ENCODE results near the gene RAPGEF1. TPM values are rescaled to one million over a fixed set of nuclear protein-coding genes. Genes with fewer than 3 reads are reported as not detected.

Gene RAPGEF1
- total and polyA plus RNA-seq, 2 donors (not counting 3 experiments of a cell fraction or from before 2014, with no cell fraction given), result 50.0 to 124 TPM

DNA sequence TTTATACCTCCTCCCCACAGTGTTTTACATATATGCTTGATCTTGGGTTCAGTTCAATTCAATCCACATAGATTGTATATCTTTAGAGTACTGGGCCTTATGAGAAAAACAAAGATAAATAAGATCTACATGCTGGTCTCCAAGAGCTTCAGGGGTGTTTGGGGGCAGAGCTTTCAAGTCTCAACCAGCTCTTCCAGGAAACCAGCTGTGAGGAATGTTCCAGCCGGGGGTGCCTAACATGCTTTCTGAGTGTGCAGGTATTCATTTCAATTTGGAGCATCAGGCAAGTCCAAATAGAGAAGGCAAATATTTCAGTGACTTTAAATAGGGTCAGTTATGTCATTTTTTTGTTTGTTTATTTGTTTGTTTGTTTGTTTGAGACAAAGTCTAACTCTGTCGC lies 5.7 kb upstream of the RAPGEF1 start:
- CTCF ChIA-PET, result interaction anchor here (0.9 to 10.0 kb wide), 6 partner anchors 8 to 491 kb away, joined by 3 to 89 read pairs (median 3); no protein-coding TSS in a partner anchor
- POLR2A ChIA-PET, result no interaction called here
- intact Hi-C loops (cut with micrococcal nuclease) (loop anchor here (5.0 kb wide), 1 partner anchor 393 kb away; no protein-coding TSS in a partner anchor), dilution Hi-C loops (cut with MboI; ENCODE audit: extremely low pct_ligation_motif_present, low sequenced_read_pairs) (no loop called here)
- H3K4me1 ChIP-seq (ENCODE audit: control insufficient read depth, extremely low read depth, insufficient read depth, low read length), result no peaks in the 10 kb centered on the region
- no peak overlapping the region for H3K4me3 ChIP-seq (replicated peaks in 1 of 3; ENCODE audit: insufficient read depth in 1 of 3, low read depth in 1 of 3, low read length in 3 of 3)
- H3K9ac ChIP-seq (replicated peaks; ENCODE audit: extremely low read depth, insufficient read depth, low read length), result no peak overlapping the region
- DNase-seq (ENCODE audit: low read depth, low spot score) (no peak), FAIRE-seq (no peak)
- H3K9me1 ChIP-seq (replicated peaks; ENCODE audit: control insufficient read depth, extremely low read depth, insufficient read depth, low read length), result no peaks in the 10 kb centered on the region
- no peaks in the 10 kb centered on the region for H3K9me3 ChIP-seq (replicated peaks; ENCODE audit: control insufficient read depth, insufficient read depth, low read length)
- no peaks in the 10 kb centered on the region for H4K20me1 ChIP-seq (replicated peaks; ENCODE audit: control insufficient read depth, extremely low read depth, insufficient read depth, low read length)
- TF ChIP-seq JUN (IDR thresholded peaks at IDR 0.05; ENCODE audit: borderline replicate concordance, insufficient read depth, insufficient read length, low read depth) (no peak), GATA2 (IDR thresholded peaks at IDR 0.05; ENCODE audit: insufficient read depth, insufficient read length, low read depth, low read length) (no peak), CTCF (IDR thresholded peaks at IDR 0.05; ENCODE audit: extremely low read depth in 1 of 2, insufficient read depth in 1 of 2, low read depth in 1 of 2, low read length in 2 of 2) (no peak), MYC (IDR thresholded peaks at IDR 0.05; ENCODE audit: low read depth, low read length) (no peak), FOS (IDR thresholded peaks at IDR 0.05; ENCODE audit: borderline replicate concordance, insufficient read depth, low read length) (no peak), POLR2AphosphoS5 (IDR thresholded peaks at IDR 0.05; ENCODE audit: insufficient read depth, low read depth, low read length) (no peak), POLR2A (IDR thresholded peaks at IDR 0.05; ENCODE audit: low read depth, low read length) (no peak), MAX (IDR thresholded peaks at IDR 0.05; ENCODE audit: insufficient read depth, insufficient read length) (no peak), EZH2 (IDR thresholded peaks at IDR 0.05; ENCODE audit: borderline replicate concordance, low read depth, low read length, severe bottlenecking) (no peak)
- H3K79me2 ChIP-seq (ENCODE audit: control insufficient read depth, insufficient read depth, low read length), result no peaks in the 10 kb centered on the region
- no TSS peak for BruUV-seq (replicated peaks)
- peaks cover 0 to 2% of the 10 kb centered on the region in 2 experiments for H3K27me3 ChIP-seq (ENCODE audit: control insufficient read depth in 2 of 2, insufficient read depth in 2 of 2, low read length in 2 of 2)
- no peak overlapping the region for H2AFZ ChIP-seq (ENCODE audit: low read depth, low read length)
- H3K36me3 ChIP-seq (ENCODE audit: control insufficient read depth in 2 of 2, extremely low read depth in 1 of 2, insufficient read depth in 2 of 2, low read length in 2 of 2), result no peaks in the 10 kb centered on the region
- H3K27ac ChIP-seq (ENCODE audit: insufficient read depth, low read depth, low read length), result no peak overlapping the region
- no peak overlapping the region for H3K4me2 ChIP-seq (ENCODE audit: insufficient read depth, low read length)
